ENCODE measurements around the gene MRPL17.

DNA sequence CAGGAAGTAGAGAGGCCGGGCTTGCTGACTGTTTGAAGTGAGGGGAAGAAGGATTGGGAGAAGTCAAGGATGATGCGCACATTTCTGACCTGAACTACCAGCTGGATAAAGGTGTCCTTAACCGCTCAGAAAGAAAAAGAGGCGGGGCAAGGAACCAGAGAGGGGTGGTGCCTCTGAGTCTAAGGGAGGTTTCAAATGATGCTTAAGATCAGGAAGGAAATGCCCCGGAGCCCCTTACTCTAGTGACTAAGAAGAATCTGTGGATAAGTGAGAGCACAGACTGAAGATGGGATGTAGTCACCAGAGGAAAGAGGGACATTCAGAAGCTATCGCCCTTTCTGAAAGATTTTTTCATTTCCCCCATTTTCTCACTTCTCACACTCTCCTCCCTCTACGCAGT, 40.2 kb downstream of the MRPL17 start:
- TF ChIP-seq, protein P1, sequence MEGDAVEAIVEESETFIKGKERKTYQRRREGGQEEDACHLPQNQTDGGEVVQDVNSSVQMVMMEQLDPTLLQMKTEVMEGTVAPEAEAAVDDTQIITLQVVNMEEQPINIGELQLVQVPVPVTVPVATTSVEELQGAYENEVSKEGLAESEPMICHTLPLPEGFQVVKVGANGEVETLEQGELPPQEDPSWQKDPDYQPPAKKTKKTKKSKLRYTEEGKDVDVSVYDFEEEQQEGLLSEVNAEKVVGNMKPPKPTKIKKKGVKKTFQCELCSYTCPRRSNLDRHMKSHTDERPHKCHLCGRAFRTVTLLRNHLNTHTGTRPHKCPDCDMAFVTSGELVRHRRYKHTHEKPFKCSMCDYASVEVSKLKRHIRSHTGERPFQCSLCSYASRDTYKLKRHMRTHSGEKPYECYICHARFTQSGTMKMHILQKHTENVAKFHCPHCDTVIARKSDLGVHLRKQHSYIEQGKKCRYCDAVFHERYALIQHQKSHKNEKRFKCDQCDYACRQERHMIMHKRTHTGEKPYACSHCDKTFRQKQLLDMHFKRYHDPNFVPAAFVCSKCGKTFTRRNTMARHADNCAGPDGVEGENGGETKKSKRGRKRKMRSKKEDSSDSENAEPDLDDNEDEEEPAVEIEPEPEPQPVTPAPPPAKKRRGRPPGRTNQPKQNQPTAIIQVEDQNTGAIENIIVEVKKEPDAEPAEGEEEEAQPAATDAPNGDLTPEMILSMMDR (IDR thresholded peaks at IDR 0.05), result no peak
- TF ChIP-seq POLR2A (IDR thresholded peaks at IDR 0.05), result no peak
